HepG2 (cell line): ENCODE results near the gene P2RY11. TPM values are rescaled to one million over a fixed set of nuclear protein-coding genes. Genes with fewer than 3 reads are reported as not detected.

Experiments used
- ATAC-seq: fragments of 200-7000 bp; cut with Tn5 transposase; 3 replicates; pipeline ENCODE4 v1.9.1; 2020; ENCODE audit warnings: mild to moderate bottlenecking, moderate library complexity
- BruUV-seq: library from RNA; stranded (reverse); fragments of 400-500 nt; replicated peaks from 2 replicates; lab custom pipeline; 2021; lab: Mats Ljungman, UMichigan
- CTCF ChIA-PET: fragments of 300-600 bp; formaldehyde crosslinking; extraction: SDS; loops from one replicate; lab custom pipeline; 2021; ENCODE audit warnings: low total read pairs, inconsistent platforms, low intra/inter-chr PET ratio; lab: Yijun Ruan, JAX
- POLR2A ChIA-PET: fragments of 350-600 bp; sonication (Branson Sonifier 250); formaldehyde crosslinking; loops from one replicate; lab custom pipeline; 2020; ENCODE audit warnings: antibody characterized with exemption, inconsistent platforms; lab: Yijun Ruan, JAX
- DNase-seq: peaks from one replicate; pipeline ENCODE4 v3.0.0-alpha.2; 2015; ENCODE audit warnings: low spot score
- FAIRE-seq: peaks from 3 replicates; lab custom pipeline; 2011; peaks lifted over from hg19 to GRCh38; lab: Jason Lieb, UNC
- H2AFZ ChIP-seq: one replicate; pipeline ENCODE4 v1.6.1; 2011; ENCODE audit warnings: low read length, inconsistent platforms
- H3K27ac ChIP-seq: fragments of 300-600 bp; 3 replicates; pipeline ENCODE4 v1.8.0; 2011; ENCODE audit warnings: mixed run types, mild to moderate bottlenecking, mixed read lengths, low read length, inconsistent platforms; ENCODE audit not compliant: insufficient read depth; ENCODE audit errors: extremely low read length
- H3K27me3 ChIP-seq, 2 experiments: fragments of 200-600 bp in 1 of 2; 2 replicates in 1 of 2; 3 replicates in 1 of 2; pipeline versions ENCODE4 v1.6.0 to v1.8.0; 2011; ENCODE audit warnings: low read length in 2 of 2, mild to moderate bottlenecking in 2 of 2, moderate library complexity in 2 of 2, inconsistent platforms in 1 of 2; ENCODE audit not compliant: insufficient read depth in 2 of 2, control insufficient read depth in 1 of 2
- H3K36me3 ChIP-seq, 2 experiments: fragments of 200-600 bp in 1 of 2; replicated peaks in 1 of 2; 2 replicates in 1 of 2; 3 replicates in 1 of 2; pipeline versions ENCODE4 v1.5.1 to v1.8.0; 2011; ENCODE audit warnings: low read length in 2 of 2, inconsistent platforms in 1 of 2; ENCODE audit not compliant: insufficient read depth in 2 of 2, control insufficient read depth in 1 of 2
- H3K4me1 ChIP-seq: 2 replicates; pipeline ENCODE4 v1.5.1; 2012; ENCODE audit warnings: low read length, inconsistent platforms; ENCODE audit not compliant: insufficient read depth
- H3K4me2 ChIP-seq: 2 replicates; pipeline ENCODE4 v1.6.0; 2011; ENCODE audit warnings: low read depth, low read length, inconsistent platforms
- H3K4me3 ChIP-seq, 3 experiments: fragments of 200-600 bp in 1 of 3; sonication (generic), shearing (Covaris generic) in 1 of 3; replicated peaks in 1 of 3; 2 replicates each; pipeline ENCODE4 v1.5.1; 2011 to 2016; ENCODE audit warnings: low read length in 3 of 3, inconsistent platforms in 2 of 3, low read depth in 2 of 3, mild to moderate bottlenecking in 2 of 3, control low read depth in 1 of 3, mixed read lengths in 1 of 3; ENCODE audit not compliant: insufficient read depth in 1 of 3
- H3K79me2 ChIP-seq: one replicate; pipeline ENCODE4 v1.6.1; 2011; ENCODE audit warnings: low read length, inconsistent platforms; ENCODE audit not compliant: insufficient read depth
- H3K9ac ChIP-seq: 2 replicates; pipeline ENCODE4 v1.6.0; 2011; ENCODE audit warnings: mild to moderate bottlenecking, low read depth, low read length, inconsistent platforms; ENCODE audit not compliant: insufficient read depth
- H3K9me3 ChIP-seq: 2 replicates; pipeline ENCODE4 v1.5.1; 2012; ENCODE audit warnings: mild to moderate bottlenecking, low read length
- H4K20me1 ChIP-seq: 2 replicates; pipeline ENCODE4 v1.6.0; 2011; ENCODE audit warnings: inconsistent platforms, mild to moderate bottlenecking, low read length, moderate library complexity; ENCODE audit not compliant: insufficient read depth
- DBP ChIP-seq: sonication (generic); formaldehyde crosslinking; IDR thresholded peaks from 2 replicates; pipeline ENCODE4 v1.4.0; 2020; ENCODE audit warnings: missing genetic modification reagents; ENCODE audit errors: not compliant biosample characterization
- E2F5 ChIP-seq: sonication (generic); formaldehyde crosslinking; conservative IDR thresholded peaks from 2 replicates; pipeline ENCODE4 v1.4.0; 2020; ENCODE audit warnings: missing genetic modification reagents
- HBP1 ChIP-seq: IDR thresholded peaks from 2 replicates; pipeline ENCODE4 v1.6.1; 2016; ENCODE audit warnings: low read depth, control low read depth
- YY1 ChIP-seq: IDR thresholded peaks from 2 replicates; pipeline ENCODE4 v1.6.1; 2011; ENCODE audit warnings: low read length, low read depth, moderate library complexity, mild to moderate bottlenecking; ENCODE audit not compliant: insufficient read depth, insufficient replicate concordance
- ZBTB33 ChIP-seq: sonication (generic); formaldehyde crosslinking; IDR thresholded peaks from 2 replicates; pipeline ENCODE4 v1.4.0; 2020; ENCODE audit warnings: missing genetic modification reagents
- ZNF691 ChIP-seq: sonication (generic); formaldehyde crosslinking; IDR thresholded peaks from 2 replicates; pipeline ENCODE4 v1.4.0; 2020; ENCODE audit warnings: missing genetic modification reagents, low read depth, mild to moderate bottlenecking, borderline replicate concordance
- WGBS: methylation state at CpG from one replicate; pipeline ENCODE4 v1.1.6; 2017; ENCODE audit warnings: low lambda C conversion rate; 5-methylcytosine and 5-hydroxymethylcytosine counted together
- in situ Hi-C: cut with HindIII; loops from 2 replicates; pipeline ENCODE4 v1.10.0; 2017; ENCODE audit warnings: low pct_unique_long_range_greater_than_20kb; ENCODE audit not compliant: extremely low pct_ligation_motif_present
- intact Hi-C: fragments of 100-400 bp; cut with micrococcal nuclease; formaldehyde crosslinking; loops from one replicate; pipeline ENCODE4 v1.10.0; 2022; ENCODE audit not compliant: unreplicated experiment
- polyA plus RNA-seq, 8 experiments: library from polyadenylated mRNA; depleted of rRNA in 3 of 8; stranded (reverse) in 7 of 8; unstranded in 1 of 8; fragments of >200 nt; fragmentation: Illumina TruSeq in 4 of 8; extraction: Trizol in 4 of 8; gene quantifications; 2 replicates each; pipeline versions ENCODE4 v1.2.1 to v1.2.3, GENCODE V29; 2011 to 2016; ENCODE audit warnings: low read depth in 4 of 8, missing spikeins in 1 of 8, mixed read lengths in 1 of 8; ENCODE audit not compliant: insufficient read depth in 1 of 8
- total RNA-seq, 5 experiments: library from RNA; depleted of rRNA; stranded (reverse); fragments of >200 nt; fragmentation: Illumina TruSeq; extraction: Trizol; gene quantifications; 2 replicates each; pipeline ENCODE4 v1.2.3, GENCODE V29; 2016; ENCODE audit warnings: low read depth in 1 of 5

P2RY11 gene
- total and polyA plus RNA-seq, 2 of the 13 experiments (the other 11 are each of a cell fraction or from before 2014, with no cell fraction given) = 4.0 to 7.8 TPM

GRCh38 chr19:10144361-10144760 lies 32.9 kb downstream of the P2RY11 start:
- no peak overlapping the region for H3K4me3 ChIP-seq
- no TSS peak for BruUV-seq
- no peaks in the 10 kb centered on the region for H3K4me1 ChIP-seq
- no peak overlapping the region for H3K9ac ChIP-seq
- POLR2A ChIA-PET = no interaction called here
- WGBS = 95% methylated on average over 5 of the region's 10 CpGs
- in situ Hi-C loops = no loop called here
- H3K27me3 ChIP-seq = no peaks in the 10 kb centered on the region
- no peak for ATAC-seq
- H2AFZ ChIP-seq = no peak overlapping the region
- CTCF ChIA-PET = no interaction called here
- TF ChIP-seq HBP1 = no peak
- TF ChIP-seq E2F5 (CRISPR knock-in tag) = no peak
- no peak for TF ChIP-seq DBP (CRISPR knock-in tag)
- no peak for TF ChIP-seq ZNF691 (CRISPR knock-in tag)
- no peak for TF ChIP-seq ZBTB33 (CRISPR knock-in tag)
- TF ChIP-seq YY1 = no peak
- H3K4me2 ChIP-seq = no peak overlapping the region
- H3K27ac ChIP-seq = no peak overlapping the region
- DNase-seq = no peak
- no peaks in the 10 kb centered on the region for H3K79me2 ChIP-seq
- no peaks in the 10 kb centered on the region for H3K9me3 ChIP-seq
- no peaks in the 10 kb centered on the region for H4K20me1 ChIP-seq
- FAIRE-seq = no peak
- intact Hi-C loops = no loop called here
- peaks cover 34 to 82% of the 10 kb centered on the region in 2 experiments for H3K36me3 ChIP-seq
